Endometrial microvascular endothelial cells (primary cell): ENCODE results near the gene SLC9A9. TPM values are rescaled to one million over a fixed set of nuclear protein-coding genes. Genes with fewer than 3 reads are reported as not detected.

ENCODE experiments used
- in situ Hi-C: cut with HindIII; loops from 2 replicates; pipeline ENCODE4 v1.10.0; 2017; ENCODE audit warnings: low sequenced_read_pairs, low pct_unique_long_range_greater_than_20kb; ENCODE audit errors: inconsistent ontology term
- total RNA-seq: library from RNA; depleted of rRNA; stranded (reverse); fragments of >200 nt; gene quantifications from one replicate; pipeline ENCODE4 v1.2.3, GENCODE V29; 2015; ENCODE audit errors: inconsistent ontology term

The SLC9A9 gene
- total RNA-seq, 1 donor from 2014 or later: 2.3 TPM

- in situ Hi-C loops: no loop called here
These were observed 418.4 kb downstream of the SLC9A9 start for GRCh38 chr3:143429628-143430514.

GRCh38 chr3:143428294-143428693, 420.0 kb downstream of the SLC9A9 start:
- in situ Hi-C loops: no loop called here

GRCh38 chr3:143427631-143428030, 420.6 kb downstream of the SLC9A9 start:
- in situ Hi-C loops: no loop called here

DNA sequence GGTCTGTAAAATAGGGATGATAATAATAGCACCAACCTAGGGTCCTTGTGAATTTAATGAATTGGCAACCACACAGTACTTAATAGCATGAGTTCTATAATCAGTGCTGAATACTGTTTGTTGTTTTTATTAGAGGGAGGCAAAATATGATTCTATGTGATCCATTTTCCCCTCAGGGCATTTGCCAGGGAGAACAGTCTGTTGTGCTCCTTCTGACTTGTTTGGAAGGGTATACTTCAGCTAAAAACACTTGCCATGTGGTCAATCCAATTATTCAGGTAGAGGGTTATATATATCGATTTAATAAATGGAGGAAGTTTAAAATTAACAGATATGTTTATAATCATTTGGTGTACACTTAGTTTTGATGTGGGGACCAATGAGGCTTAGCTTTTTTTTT, 423.4 kb downstream of the SLC9A9 start:
- in situ Hi-C loops: no loop called here

DNA sequence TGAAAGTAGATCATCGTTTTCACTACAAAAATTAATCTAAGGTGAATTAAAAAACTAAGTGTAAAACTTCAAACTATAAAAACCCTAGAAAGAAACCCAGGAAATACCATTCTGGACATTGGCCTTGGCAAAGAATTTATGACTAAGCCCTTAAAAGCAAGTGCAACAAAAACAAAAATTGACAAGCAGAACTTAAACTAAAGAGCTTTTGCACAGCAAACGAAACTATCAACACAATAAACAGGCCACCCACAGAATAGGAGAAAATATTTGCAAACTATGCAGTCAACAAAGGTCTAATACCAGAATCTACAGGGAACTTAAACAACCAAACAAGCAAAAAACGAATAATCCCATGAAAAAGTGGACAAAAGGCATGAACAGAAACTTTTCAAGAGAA, 426.7 kb downstream of the SLC9A9 start:
- in situ Hi-C loops: no loop called here

DNA sequence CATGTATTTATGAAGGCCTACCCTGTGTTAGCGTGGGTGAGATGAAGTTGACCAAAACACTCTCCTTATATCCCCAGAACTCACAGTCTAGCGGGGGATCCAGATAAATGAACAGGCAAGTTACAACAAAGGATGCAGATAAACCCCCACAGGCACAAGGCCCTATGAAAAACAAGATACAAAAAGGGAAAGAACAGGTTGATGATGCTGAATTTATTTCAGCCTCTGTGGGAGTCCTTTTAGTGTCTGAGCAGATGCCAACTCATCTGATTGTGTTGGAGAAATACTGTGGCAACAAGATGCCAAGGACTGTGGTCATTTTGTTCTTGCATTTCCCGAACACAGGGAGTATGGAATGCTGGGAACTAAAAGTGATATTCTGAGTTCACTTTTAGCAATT, 428.7 kb downstream of the SLC9A9 start:
- in situ Hi-C loops: no loop called here

DNA sequence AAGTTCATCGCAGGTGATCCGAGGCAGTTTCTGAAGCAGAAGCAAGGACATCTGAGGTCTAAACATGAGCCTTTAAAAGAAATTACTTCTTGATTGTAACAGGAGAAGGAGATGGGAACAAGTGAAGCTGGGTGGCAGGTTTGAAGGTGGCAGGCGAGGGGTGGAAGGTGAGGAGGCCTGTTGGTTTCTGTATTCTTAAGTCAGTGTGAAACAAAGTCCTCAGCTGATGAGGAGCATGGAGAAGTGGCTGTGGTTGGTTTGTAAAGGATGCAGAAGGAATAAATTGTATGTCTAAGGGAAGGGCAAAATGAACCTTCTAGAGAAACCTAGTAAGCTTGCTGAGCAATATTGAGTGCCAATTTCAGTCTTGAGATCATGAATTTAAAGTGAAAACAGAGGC, 429.9 kb downstream of the SLC9A9 start:
- in situ Hi-C loops: no loop called here

DNA sequence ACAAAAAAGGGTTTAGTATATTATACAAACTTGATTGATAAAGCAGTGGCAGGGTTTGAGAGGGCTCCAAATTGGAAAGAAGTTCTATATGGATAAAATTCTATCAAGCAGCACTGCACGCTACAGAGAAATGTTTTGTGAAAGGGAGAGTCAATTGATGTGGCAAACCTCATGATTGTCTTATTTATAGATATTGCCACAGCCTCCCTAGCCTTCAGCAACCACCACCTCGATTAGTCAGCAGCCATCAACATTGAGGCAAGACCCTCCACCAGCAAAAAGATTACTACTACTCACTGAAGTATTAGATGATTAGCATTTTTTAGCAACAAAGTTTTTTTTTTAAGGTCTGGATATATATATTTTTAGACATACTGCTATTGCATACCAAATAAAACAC, 432.0 kb downstream of the SLC9A9 start:
- in situ Hi-C loops: no loop called here

DNA sequence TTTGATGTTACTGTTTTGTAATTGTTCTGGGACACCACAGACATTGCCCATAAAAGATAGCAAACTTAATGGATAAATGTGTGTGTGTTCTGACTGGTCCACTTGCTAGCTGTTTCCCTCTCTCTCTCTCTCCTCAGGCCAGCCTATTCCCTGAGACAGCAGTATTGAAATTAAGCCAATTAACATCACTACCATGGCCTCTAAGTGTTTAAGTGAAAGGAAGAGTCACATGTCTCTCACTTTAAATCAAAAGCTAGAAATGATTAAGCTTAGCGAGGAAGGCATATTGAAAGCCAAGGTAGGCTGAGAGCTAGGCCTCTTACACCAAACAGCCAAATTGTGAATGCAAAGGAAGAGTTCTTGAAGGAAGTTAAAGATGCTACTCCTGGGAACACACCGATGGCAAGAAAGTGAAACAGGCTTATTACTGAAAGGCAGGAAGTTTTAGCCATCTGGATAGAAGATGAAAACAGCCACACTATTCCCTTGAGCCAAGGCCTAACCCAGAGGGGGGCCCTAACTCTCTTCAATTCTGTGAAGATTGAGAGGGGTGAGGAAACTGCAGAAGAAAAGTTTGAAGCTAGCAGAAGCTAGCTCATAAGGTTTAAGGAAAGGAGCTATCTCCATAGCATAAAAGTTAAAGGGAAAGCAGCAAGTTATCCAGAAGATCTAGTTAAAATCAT, 433.6 kb downstream of the SLC9A9 start:
- in situ Hi-C loops: no loop called here

- in situ Hi-C loops: no loop called here
These were observed 434.9 kb downstream of the SLC9A9 start for GRCh38 chr3:143413372-143413771.

DNA sequence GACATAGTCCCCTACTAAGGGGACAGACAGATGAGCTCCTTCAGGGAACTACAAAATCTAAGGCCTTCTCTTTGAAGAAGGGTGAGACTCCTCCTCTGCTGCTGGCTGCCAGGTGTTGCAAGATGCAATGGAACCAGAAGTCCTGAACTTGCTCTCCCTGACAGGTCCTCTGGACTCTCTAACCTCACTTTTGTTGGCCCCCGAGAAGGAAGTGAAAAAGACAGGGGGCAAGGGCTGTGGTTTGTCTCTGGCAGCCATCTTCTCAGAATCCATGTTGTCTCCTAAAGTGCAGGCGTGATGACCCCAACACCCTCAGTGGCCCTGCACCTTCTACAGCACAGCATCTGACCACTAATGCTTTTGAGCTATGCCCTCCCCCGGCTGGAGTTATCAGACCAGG, 436.2 kb downstream of the SLC9A9 start:
- in situ Hi-C loops: no loop called here

- in situ Hi-C loops: no loop called here
These were observed 438.0 kb downstream of the SLC9A9 start for GRCh38 chr3:143410259-143410658.

GRCh38 chr3:143408771-143409170, 439.5 kb downstream of the SLC9A9 start:
- in situ Hi-C loops: no loop called here

DNA sequence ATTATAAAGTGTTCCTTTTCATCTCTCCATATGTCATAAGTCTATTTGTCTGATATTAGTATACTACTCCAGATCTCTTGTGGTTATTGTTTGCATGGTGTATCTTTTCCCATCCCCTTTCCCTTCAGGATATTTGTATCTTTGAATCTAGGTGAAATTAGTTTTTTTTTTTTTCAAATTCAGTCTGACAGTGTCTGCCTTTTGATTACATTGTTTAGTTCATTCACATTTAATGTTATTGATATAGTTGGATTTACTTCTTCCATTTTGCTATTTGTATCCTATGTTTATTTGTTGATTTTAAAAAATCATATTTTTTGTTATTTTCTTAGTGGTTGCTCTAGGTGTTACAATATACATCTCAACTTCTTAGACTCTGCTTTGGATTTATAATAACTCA, 445.7 kb downstream of the SLC9A9 start:
- in situ Hi-C loops: no loop called here

DNA sequence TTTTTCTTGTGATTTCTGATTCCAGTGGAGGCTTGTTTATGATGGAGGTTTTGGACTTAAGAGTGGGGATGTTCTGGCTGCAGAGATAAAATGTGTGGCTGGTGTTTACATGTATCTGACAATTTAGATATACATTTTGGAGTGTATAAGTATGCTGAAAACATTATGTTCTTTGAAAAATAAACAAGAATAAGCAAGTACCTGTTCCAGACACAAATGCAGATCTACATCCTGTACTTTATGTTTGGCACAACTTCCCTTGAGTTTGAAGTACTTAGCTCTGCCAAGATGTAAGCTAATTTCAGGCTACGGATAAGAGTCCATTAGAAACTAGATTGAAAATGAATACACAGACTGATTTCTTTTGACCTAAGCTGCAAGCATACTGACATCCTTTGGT, 451.5 kb downstream of the SLC9A9 start:
- in situ Hi-C loops: no loop called here

DNA sequence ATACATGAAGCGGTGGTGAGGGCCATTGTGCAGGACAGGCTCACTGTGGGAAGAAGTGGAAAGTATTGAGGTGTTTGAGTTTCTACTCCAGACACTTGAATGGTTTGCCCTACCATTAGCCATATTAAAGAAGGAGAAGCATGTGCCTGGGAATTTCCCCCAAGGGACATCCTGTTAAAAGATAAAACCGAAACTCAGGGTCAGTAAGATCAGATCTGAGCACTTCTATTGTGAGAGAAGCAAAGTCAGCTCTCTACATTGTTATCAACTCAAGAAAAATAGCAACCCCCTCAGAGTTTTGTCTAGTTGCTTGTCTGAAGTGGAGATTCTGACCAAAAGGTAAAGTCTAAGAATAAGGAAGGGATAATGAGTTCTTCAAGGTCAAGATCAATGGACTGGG, 458.9 kb downstream of the SLC9A9 start:
- in situ Hi-C loops: no loop called here

GRCh38 chr3:143387425-143387824, 460.8 kb downstream of the SLC9A9 start:
- in situ Hi-C loops: no loop called here

DNA sequence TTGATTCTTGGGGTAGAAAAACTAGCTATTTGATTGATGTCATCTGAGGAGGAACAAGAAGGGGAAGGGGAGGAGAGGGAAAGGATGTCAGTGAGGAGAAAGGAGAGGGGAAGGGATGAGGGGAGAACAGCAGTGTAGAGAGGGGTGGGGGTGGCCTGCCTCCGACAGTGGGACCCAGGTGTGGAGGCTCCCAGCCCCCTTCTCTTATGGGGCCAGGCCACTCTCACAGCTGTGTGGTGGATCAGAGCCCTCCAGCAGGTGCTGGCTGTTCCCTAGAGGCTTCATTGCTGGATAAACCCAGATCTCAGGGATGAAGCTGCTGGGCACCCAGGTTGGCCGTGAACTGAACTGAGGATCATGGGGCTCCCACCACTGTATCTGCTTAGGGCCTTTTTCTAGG, 464.2 kb downstream of the SLC9A9 start:
- in situ Hi-C loops: no loop called here

- in situ Hi-C loops: no loop called here
These were observed 464.8 kb downstream of the SLC9A9 start for GRCh38 chr3:143383421-143383820.

DNA sequence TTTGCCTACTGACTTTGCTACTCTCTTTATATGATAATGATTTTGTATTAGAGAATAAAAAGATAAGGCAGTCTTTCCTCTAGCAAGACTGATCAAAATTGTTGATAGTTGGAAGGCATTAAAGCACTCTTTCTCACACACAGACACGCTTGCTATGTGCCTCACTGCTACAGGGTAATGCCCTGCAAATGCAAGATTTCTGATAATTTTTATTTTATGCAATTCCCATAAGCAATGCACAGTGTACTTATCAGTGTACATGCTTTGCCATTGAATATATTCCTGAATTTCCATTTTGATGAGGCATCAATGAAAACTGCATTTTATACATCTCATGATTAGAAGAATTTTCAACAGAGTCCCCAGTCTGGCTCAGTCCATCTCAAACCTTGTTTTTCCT, 465.5 kb downstream of the SLC9A9 start:
- in situ Hi-C loops: no loop called here
